ENCODE measurements around the gene LRTM2.

DNA sequence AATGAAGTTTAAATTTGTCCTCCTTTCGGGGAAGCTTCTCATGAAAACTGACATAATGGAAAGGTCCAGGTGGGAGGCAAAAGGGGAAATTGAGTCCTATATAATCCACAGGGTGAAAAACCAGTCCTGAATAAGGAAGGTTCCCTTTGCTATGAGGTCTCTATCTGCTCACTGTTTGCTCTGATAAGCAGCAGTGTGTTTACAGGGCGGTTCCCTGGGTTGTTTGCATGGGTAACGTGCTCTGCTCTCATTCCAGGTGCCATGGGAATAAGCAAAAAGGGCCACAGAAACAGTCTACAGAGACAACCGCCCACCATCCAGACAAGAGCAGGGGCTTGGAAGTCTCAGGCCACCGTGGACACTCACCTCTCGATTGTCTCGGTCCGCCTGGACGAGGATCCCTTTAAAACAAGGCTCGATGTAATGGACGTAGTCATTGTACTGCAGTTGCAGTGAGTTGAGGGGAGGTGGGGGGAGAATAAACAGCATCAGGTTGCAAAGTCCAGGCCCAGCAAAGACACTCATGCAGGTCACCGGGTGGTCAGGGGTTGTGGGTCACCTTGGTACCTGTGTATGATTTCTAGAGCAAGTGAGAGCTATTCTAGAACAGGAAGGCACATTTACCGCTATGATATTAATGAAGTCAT is 65.4 kb downstream of the LRTM2 start:
- TF ChIP-seq, protein P1, sequence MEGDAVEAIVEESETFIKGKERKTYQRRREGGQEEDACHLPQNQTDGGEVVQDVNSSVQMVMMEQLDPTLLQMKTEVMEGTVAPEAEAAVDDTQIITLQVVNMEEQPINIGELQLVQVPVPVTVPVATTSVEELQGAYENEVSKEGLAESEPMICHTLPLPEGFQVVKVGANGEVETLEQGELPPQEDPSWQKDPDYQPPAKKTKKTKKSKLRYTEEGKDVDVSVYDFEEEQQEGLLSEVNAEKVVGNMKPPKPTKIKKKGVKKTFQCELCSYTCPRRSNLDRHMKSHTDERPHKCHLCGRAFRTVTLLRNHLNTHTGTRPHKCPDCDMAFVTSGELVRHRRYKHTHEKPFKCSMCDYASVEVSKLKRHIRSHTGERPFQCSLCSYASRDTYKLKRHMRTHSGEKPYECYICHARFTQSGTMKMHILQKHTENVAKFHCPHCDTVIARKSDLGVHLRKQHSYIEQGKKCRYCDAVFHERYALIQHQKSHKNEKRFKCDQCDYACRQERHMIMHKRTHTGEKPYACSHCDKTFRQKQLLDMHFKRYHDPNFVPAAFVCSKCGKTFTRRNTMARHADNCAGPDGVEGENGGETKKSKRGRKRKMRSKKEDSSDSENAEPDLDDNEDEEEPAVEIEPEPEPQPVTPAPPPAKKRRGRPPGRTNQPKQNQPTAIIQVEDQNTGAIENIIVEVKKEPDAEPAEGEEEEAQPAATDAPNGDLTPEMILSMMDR (IDR thresholded peaks at IDR 0.05), result no peak
- no peak for TF ChIP-seq ZFX (IDR thresholded peaks at IDR 0.05; ENCODE audit: borderline replicate concordance)
